ENCODE data around the gene SPDYE2B.
"Not testable (repeated sequence)": the region's sequence is repeated elsewhere in the genome, so short reads cannot be mapped to it uniquely, and the experiment has no call there.

Gene SPDYE2B

GRCh38 chr7:102642691-102643090, 7.4 kb upstream of the SPDYE2B start, which contains the start of gene UPK3BL1:
Gene UPK3BL1 (minus strand): TSS chr7:102642791. CDS start chr7:102642741, 50 bp downstream.
- not testable (repeated sequence) for DNase-seq (ENCODE audit: low spot score)

- DNase-seq (ENCODE audit: low spot score): not testable (repeated sequence)
Observed at GRCh38 chr7:102643404-102643803, 6.7 kb upstream of the SPDYE2B start.

DNA sequence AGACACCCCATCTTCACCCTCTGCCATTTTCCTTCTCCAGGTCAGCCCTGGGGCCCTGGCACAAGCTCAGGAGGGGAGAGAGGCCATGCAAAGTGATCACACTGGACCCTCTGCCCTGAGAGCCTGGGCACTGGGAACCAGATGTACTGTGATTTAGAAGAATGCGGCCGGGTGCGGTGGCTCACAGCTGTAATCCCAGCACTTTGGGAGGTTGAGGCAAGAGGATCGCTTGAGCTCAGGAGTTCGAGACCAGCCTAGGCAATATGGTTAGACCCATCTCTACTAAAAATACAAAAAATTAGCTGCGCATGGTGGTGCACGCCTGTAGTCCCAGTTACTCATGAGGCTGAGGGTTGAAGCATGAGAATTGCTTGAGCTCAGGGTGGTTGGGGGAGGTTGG, 2.3 kb upstream of the SPDYE2B start:
- not testable (repeated sequence) for DNase-seq (ENCODE audit: low spot score)

DNA sequence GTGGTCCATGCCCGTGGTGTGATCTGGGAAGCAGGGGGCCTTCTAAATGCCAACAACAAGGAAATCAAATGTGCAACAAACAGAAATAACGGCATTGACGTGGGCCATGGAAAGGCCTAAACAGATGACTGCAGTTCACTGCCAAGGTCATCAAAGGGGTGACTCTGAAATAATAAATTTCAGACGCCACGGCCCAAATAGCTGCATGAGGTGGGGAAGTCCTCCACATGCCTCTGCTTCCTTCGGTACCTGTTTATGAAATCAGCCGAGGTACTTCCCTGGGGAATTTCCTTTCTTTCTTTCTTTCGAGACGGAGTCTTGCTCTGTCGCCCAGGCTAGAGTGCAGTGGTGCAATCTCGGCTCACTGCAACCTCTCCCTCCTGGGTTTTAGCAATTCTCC, 14.6 kb downstream of the SPDYE2B start:
- not testable (repeated sequence) for DNase-seq (ENCODE audit: low spot score)

DNA sequence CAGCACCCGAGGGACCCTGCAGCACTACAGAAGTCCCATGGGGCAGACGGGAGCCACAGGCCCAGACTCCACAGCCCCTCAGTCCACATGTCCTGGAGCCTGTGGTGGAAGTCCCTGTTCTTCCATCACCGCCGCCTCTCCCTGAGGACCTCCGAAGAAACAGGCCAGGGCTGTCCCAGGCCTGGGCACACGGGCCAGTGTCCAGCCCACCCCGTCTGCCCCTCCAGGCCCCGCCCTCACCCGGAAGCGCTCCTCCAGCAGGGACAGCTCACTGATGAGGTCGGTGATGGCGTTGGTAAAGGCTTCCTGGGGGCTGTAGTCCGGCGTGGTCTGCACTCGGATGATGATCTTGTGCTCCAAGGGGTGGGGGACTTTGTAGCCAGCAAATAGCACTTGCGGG, 16.7 kb downstream of the SPDYE2B start:
- DNase-seq (ENCODE audit: low spot score): not testable (repeated sequence)

GRCh38 chr7:102667523-102667922, 17.4 kb downstream of the SPDYE2B start:
- DNase-seq (ENCODE audit: low spot score): not testable (repeated sequence)

DNA sequence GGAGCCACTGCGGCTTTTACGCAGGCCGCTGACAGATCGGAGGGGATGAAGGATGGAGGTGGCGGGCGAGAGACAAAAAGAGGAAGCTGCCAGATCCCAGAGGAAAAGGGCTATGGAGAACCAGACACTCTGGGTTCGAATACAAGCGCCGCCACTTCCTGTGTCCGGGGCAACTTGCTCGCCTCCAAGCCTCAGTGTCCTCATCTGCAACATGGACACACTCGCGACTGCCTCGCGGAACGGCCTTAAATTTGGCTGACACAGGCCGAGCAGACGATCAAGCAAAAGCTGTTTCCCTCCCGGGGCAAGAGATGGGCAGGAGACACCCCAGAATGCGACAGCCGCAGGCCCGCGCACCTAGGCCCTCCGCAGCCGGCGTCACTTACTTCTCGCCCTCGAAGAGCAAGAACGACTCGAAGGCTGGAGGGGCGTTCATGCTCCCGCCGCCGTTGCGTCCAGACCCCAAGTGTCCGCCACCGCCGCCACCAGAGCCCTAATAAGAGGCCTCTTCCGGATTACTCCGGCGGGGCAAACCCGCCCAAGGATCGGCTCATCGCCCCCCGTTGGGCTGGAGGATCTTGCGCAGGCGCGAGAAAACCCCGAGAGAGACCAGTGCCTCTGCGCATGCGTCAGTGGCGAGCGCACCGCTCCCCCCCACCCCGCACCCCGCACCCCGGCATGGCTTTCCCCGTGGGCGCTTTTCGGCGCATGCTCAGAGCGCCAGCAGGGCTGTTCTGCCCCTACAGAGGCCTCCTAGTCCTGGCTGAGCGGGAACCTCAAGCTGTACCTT, 21.2 kb downstream of the SPDYE2B start, which contains the start of gene POLR2J2:
POLR2J2 (minus strand) TSS at position 498 of the 790 bp plus-strand sequence; CDS start at position 436, 62 bp downstream.
- DNase-seq (ENCODE audit: low spot score): not testable (repeated sequence)

DNA sequence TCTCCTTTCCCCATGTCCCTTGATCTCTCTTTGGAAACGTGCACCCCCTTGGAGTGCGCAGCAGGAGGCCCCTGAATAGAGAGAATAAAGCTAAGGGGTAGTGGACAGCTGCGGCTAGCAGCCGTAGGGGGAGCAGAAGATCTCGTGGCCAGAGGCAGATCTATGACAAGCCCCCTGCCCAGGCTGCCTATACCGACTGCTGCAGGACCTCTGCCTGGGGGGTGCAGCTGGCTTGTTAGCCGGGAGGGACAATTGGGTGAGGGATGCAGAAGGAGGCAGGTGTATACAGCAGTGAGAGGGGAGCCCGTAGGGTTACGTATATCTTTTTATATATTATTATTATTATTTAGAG, 21.8 kb downstream of the SPDYE2B start:
- DNase-seq (ENCODE audit: low spot score): not testable (repeated sequence)

DNA sequence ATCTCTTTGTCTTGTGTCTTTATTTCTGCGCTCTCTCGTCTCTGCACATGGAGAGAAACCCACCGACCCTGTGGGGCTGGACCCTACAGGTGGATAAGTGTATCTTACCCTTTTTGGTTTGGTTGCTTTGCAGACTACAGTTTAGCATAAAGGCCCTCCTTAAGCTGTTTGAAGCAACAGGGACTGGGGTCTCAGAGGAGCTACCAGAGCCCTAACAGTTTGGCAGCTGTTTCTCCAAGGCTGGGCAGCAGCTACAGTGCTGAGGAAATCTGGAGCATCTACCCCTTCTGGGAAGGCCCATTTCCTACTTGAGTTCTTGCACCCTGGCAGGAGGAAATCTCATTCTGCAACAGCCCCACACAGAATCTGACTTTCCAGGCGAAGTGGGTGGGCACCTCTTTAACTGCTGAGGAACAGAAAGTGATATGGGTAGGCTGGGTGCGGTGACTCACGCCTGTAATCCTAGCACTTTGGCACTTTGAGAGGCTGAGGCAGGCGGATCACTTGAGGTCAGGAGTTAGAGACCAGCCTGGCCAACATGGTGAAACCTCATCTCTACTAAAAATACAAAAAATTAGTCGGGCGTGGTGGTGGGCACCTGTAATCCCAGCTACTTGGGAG, 23.4 kb downstream of the SPDYE2B start:
- not testable (repeated sequence) for DNase-seq (ENCODE audit: low spot score)

- not testable (repeated sequence) for DNase-seq (ENCODE audit: low spot score)
Observed at GRCh38 chr7:102675545-102675944, 25.4 kb downstream of the SPDYE2B start.

GRCh38 chr7:102680780-102681179, 30.7 kb downstream of the SPDYE2B start:
- not testable (repeated sequence) for DNase-seq (ENCODE audit: low spot score)

- DNase-seq (ENCODE audit: low spot score): not testable (repeated sequence)
Observed at GRCh38 chr7:102682560-102682959, 32.4 kb downstream of the SPDYE2B start.

DNA sequence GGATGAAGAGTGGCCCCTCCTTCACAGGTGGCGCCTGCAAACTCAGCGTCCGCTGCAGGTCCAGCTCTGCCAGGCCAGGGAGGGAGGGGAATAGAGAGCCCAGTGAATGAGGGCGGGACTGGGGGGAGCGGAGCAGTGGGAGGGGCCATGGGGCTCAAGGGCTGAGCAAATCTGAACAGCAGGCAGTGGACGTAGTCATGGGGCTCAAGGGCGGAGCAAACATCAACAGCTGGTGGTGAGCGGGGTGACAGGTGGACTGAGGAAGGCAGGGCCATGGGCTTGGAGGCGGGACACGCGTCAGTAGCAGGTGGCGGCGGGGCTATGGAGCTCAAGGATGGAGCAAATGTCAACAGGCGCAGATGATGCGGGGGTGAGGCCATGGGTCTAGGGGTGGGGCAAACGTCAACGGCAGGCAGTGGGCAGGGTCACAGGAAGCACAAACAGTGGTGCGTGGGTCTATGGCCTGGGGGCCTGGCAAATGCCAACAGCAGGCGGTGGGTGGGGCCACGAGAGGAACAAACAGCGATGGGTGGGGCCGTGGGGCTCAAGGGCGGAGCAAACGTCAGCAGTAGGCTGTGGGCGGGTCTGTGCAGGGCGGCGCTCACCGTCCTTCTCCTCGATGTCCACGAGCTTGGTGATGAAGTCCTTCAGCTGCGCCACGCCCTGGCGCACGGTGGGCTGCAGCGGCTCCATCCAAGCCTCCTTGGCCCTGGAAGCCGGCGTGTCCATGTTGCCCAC, 38.3 kb downstream of the SPDYE2B start:
- not testable (repeated sequence) for DNase-seq (ENCODE audit: low spot score)

DNA sequence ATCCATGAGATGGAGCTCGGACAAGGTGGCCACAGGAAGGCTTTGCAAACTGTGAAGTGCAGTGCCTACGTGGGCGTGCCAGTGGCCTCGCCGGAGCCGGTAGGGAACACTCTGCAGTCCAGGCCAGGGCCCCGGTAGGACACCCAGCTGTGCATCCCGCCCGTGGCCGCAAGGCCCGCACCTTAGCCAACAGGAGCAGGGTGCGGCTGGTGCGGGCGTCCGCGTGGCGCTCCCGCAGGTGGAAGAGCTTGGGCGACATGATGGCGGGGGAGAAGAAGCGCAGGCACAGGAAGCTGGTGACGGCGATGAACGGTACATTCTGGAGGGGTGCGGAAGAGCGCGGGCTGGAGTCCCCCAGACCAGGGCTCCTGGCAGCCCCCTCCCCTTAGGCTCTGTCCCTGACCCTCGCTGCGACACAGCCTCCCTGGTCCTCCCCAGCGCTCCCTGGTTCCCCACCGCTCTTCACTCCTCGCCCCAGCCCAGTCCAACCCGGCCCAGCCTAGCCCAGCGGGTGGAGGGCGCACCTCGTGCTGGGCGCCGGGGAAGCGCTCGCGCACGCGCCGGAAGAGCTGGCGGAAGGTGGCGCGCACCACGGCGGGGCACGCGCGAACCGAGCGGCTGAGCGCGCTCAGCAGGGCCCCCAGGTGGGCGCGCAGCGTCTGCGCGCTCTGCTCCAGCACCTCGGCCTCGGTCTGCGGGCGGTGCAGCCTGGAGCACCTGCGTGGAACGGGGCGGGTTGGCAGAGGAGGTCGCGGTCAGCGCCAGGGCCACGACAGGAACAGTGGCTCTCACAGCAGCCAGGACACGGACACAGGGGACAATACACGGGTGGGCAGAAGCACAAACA, 39.5 kb downstream of the SPDYE2B start:
- not testable (repeated sequence) for DNase-seq (ENCODE audit: low spot score)

GRCh38 chr7:102690602-102691001, 40.5 kb downstream of the SPDYE2B start:
- DNase-seq (ENCODE audit: low spot score): not testable (repeated sequence)

DNA sequence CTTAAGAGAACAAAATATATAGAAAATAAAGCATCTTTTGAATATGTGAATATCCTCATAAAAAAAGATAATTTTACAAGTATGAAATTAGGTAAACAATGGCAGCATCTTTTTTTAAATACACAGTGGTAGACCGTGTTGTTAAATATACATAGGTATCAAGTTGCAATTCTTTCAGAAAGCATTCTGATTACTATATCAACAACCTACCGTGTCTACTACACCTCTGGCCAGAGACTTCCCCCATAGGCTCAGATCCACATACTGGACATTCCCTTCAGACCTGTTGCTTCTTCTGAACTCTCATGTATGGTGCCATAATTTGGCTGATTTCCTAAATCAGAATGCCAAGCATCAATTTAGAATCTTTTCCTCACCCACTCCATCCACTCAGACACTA, 43.9 kb downstream of the SPDYE2B start:
- DNase-seq (ENCODE audit: low spot score): not testable (repeated sequence)

DNA sequence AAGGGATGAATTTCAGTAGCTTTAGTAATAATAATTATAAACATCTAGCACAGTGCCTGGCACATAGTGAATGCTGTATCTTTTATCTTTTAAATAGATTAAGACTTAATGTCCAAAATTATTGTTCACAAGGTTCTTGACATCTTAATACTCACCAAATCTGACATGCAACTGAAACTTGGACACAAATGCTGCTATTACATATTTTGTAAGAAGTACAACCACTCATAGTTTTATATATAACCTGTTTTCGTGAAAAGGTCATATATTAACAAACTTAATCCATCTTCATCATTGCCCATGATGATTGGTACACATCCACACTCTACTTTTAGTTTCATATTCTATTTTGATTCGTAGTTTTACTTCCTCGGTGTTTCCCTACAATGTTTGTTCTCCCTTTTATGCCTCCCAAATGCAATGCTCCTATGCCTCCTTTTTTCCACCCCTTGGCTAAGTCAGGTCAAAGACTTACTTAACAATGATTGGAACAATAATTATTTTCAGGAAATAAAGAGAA, 45.0 kb downstream of the SPDYE2B start:
- not testable (repeated sequence) for DNase-seq (ENCODE audit: low spot score)

- not testable (repeated sequence) for DNase-seq (ENCODE audit: low spot score)
Observed at GRCh38 chr7:102696009-102696408, 45.9 kb downstream of the SPDYE2B start.

GRCh38 chr7:102697642-102698512, 47.8 kb downstream of the SPDYE2B start:
- not testable (repeated sequence) for DNase-seq (ENCODE audit: low spot score)

All from putamen (tissue), 1 donor.